BE2C (cell line): ENCODE data around the gene HIVEP2.

ENCODE experiments used
- DNase-seq: peaks from one replicate; pipeline ENCODE4 v3.0.0-alpha.2; 2020
- H3K27me3 ChIP-seq: fragments of 250-450 bp; sonication (Bioruptor Pico); 2 replicates; pipeline ENCODE4 v1.5.1; 2020; ENCODE audit warnings: mild to moderate bottlenecking
- H3K36me3 ChIP-seq: fragments of 250-450 bp; sonication (Bioruptor Pico); 2 replicates; pipeline ENCODE4 v1.5.1; 2020; ENCODE audit warnings: mild to moderate bottlenecking
- H3K4me1 ChIP-seq: fragments of 250-450 bp; sonication (Bioruptor Pico); 2 replicates; pipeline ENCODE4 v1.5.1; 2020
- H3K4me3 ChIP-seq: 2 replicates; pipeline ENCODE4 v1.5.1; 2011; ENCODE audit warnings: low read depth, low read length
- H3K9me3 ChIP-seq: fragments of 250-450 bp; sonication (Bioruptor Pico); 2 replicates; pipeline ENCODE4 v1.5.1; 2020
- CTCF ChIP-seq: IDR thresholded peaks from 2 replicates; pipeline ENCODE4 v1.5.1; 2012; ENCODE audit warnings: mild to moderate bottlenecking, low read depth, low read length

HIVEP2 gene

GRCh38 chr6:142787422-142787821 is 157.6 kb downstream of the HIVEP2 start:
- Histone ChIP-seq H3K4me1 (no peaks in the 10 kb centered on the region), H3K4me3 (no peak overlapping the region), H3K9me3 (no peaks in the 10 kb centered on the region), H3K36me3 (no peaks in the 10 kb centered on the region), H3K27me3 (no peaks in the 10 kb centered on the region)
- TF ChIP-seq CTCF, result no peak
- no peak for DNase-seq

GRCh38 chr6:142786476-142786875 is 158.5 kb downstream of the HIVEP2 start:
- Histone ChIP-seq H3K9me3 (no peaks in the 10 kb centered on the region), H3K4me1 (no peaks in the 10 kb centered on the region), H3K36me3 (no peaks in the 10 kb centered on the region), H3K27me3 (no peaks in the 10 kb centered on the region), H3K4me3 (no peak overlapping the region)
- TF ChIP-seq CTCF, result no peak
- DNase-seq, result no peak

GRCh38 chr6:142784344-142784743 is 160.6 kb downstream of the HIVEP2 start:
- Histone ChIP-seq H3K9me3 (no peaks in the 10 kb centered on the region), H3K4me1 (no peaks in the 10 kb centered on the region), H3K27me3 (no peaks in the 10 kb centered on the region), H3K36me3 (no peaks in the 10 kb centered on the region), H3K4me3 (no peak overlapping the region)
- no peak for DNase-seq
- no peak for TF ChIP-seq CTCF

- no peak overlapping the region for H3K4me3 ChIP-seq
- no peaks in the 10 kb centered on the region for H3K9me3 ChIP-seq
- TF ChIP-seq CTCF, result no peak
- no peak for DNase-seq
- H3K4me1 ChIP-seq, result no peaks in the 10 kb centered on the region
- no peaks in the 10 kb centered on the region for H3K27me3 ChIP-seq
- H3K36me3 ChIP-seq, result no peaks in the 10 kb centered on the region
These were observed 161.5 kb downstream of the HIVEP2 start for GRCh38 chr6:142783499-142783898.

GRCh38 chr6:142781129-142781528 is 163.8 kb downstream of the HIVEP2 start:
- H3K36me3 ChIP-seq, result no peaks in the 10 kb centered on the region

More at GRCh38 chr6:142781129-142781528, 163.8 kb downstream of the HIVEP2 start:
- no peaks in the 10 kb centered on the region for H3K27me3 ChIP-seq
- no peak for TF ChIP-seq CTCF
- H3K9me3 ChIP-seq, result no peaks in the 10 kb centered on the region
- no peak for DNase-seq
- H3K4me3 ChIP-seq, result no peak overlapping the region
- no peaks in the 10 kb centered on the region for H3K4me1 ChIP-seq
